ENCODE data around the gene RNF115. TPM values are rescaled to one million over a fixed set of nuclear protein-coding genes. Genes with fewer than 3 reads are reported as not detected.

Gene RNF115
- total and polyA plus RNA-seq, 2 donors (not counting 3 experiments of a cell fraction or from before 2014, with no cell fraction given), result 7.6 to 17.3 TPM

- H3K27ac ChIP-seq (ENCODE audit: insufficient read depth, low read depth, low read length), result no peak overlapping the region
- peaks cover 65% of the 10 kb centered on the region for H3K79me2 ChIP-seq (ENCODE audit: control insufficient read depth, insufficient read depth, low read length)
- H3K4me3 ChIP-seq (replicated peaks in 1 of 3; ENCODE audit: insufficient read depth in 1 of 3, low read depth in 1 of 3, low read length in 3 of 3), result no peak overlapping the region
- CTCF ChIA-PET, result interaction anchor here (2.2 kb wide), 1 partner anchor 14 kb away, joined by 6 read pairs; no protein-coding TSS in a partner anchor
- no peaks in the 10 kb centered on the region for H3K9me1 ChIP-seq (replicated peaks; ENCODE audit: control insufficient read depth, extremely low read depth, insufficient read depth, low read length)
- H3K4me2 ChIP-seq (ENCODE audit: insufficient read depth, low read length), result no peak overlapping the region
- peaks cover 2% of the 10 kb centered on the region for H4K20me1 ChIP-seq (replicated peaks; ENCODE audit: control insufficient read depth, extremely low read depth, insufficient read depth, low read length)
- no peaks in the 10 kb centered on the region for H3K27me3 ChIP-seq (ENCODE audit: control insufficient read depth in 2 of 2, insufficient read depth in 2 of 2, low read length in 2 of 2)
- H3K9ac ChIP-seq (replicated peaks; ENCODE audit: extremely low read depth, insufficient read depth, low read length), result no peak overlapping the region
- BruUV-seq (replicated peaks), result no TSS peak
- no peaks in the 10 kb centered on the region for H3K4me1 ChIP-seq (ENCODE audit: control insufficient read depth, extremely low read depth, insufficient read depth, low read length)
- POLR2A ChIA-PET, result no interaction called here
- dilution Hi-C loops (cut with MboI; ENCODE audit: extremely low pct_ligation_motif_present, low sequenced_read_pairs) (no loop called here), intact Hi-C loops (cut with micrococcal nuclease) (no loop called here)
- no peak for FAIRE-seq
- no peak for DNase-seq (ENCODE audit: low read depth, low spot score)
- peaks cover 0 to 2% of the 10 kb centered on the region in 2 experiments for H3K36me3 ChIP-seq (ENCODE audit: control insufficient read depth in 2 of 2, extremely low read depth in 1 of 2, insufficient read depth in 2 of 2, low read length in 2 of 2)
- no peaks in the 10 kb centered on the region for H3K9me3 ChIP-seq (replicated peaks; ENCODE audit: control insufficient read depth, insufficient read depth, low read length)
- no peak for TF ChIP-seq EZH2 (IDR thresholded peaks at IDR 0.05; ENCODE audit: borderline replicate concordance, low read depth, low read length, severe bottlenecking)
- TF ChIP-seq CTCF (IDR thresholded peaks at IDR 0.05; ENCODE audit: extremely low read depth in 1 of 2, insufficient read depth in 1 of 2, low read depth in 1 of 2, low read length in 2 of 2), result no peak
- TF ChIP-seq GATA2 (IDR thresholded peaks at IDR 0.05; ENCODE audit: insufficient read depth, insufficient read length, low read depth, low read length), result no peak
- no peak for TF ChIP-seq POLR2A (IDR thresholded peaks at IDR 0.05; ENCODE audit: low read depth, low read length)
- no peak for TF ChIP-seq FOS (IDR thresholded peaks at IDR 0.05; ENCODE audit: borderline replicate concordance, insufficient read depth, low read length)
- no peak for TF ChIP-seq JUN (IDR thresholded peaks at IDR 0.05; ENCODE audit: borderline replicate concordance, insufficient read depth, insufficient read length, low read depth)
- no peak for TF ChIP-seq POLR2AphosphoS5 (IDR thresholded peaks at IDR 0.05; ENCODE audit: insufficient read depth, low read depth, low read length)
- TF ChIP-seq MAX (IDR thresholded peaks at IDR 0.05; ENCODE audit: insufficient read depth, insufficient read length), result no peak
- no peak for TF ChIP-seq MYC (IDR thresholded peaks at IDR 0.05; ENCODE audit: low read depth, low read length)
- no peak overlapping the region for H2AFZ ChIP-seq (ENCODE audit: low read depth, low read length)
Observed at GRCh38 chr1:145806408-145806807, 17.5 kb downstream of the RNF115 start.
